Fibroblast of skin of right quadriceps (primary cell): ENCODE measurements around the gene TNIP2.
A peak's percentile ranks its signal among the peaks of the same experiment; 100 is the strongest.
"Not testable (repeated sequence)": the region's sequence is repeated elsewhere in the genome, so short reads cannot be mapped to it uniquely, and the experiment has no call there.

Experiments used
- DNase-seq: peaks from one replicate; pipeline ENCODE4 v3.0.0-alpha.2; 2013

The TNIP2 gene

DNA sequence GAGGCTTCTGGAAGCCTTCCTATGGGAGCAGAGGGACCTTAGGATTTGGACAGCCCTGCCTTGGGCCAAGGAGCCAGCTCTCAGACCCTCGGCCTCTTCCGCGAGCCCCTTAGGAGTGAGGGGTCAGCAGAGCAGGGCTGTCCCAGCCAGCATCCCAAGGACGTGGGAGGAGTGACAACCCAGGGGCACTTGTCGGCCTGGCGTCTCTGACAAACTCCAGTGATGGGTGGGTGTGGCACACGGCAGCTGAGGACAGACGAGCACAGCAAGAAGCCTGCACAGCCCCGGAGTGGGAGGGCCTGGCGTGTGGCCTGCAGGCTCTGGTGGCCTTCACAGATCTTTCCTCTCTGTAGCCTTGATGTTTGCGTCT lies 11.6 kb upstream of the TNIP2 start:
- no peak for DNase-seq

DNA sequence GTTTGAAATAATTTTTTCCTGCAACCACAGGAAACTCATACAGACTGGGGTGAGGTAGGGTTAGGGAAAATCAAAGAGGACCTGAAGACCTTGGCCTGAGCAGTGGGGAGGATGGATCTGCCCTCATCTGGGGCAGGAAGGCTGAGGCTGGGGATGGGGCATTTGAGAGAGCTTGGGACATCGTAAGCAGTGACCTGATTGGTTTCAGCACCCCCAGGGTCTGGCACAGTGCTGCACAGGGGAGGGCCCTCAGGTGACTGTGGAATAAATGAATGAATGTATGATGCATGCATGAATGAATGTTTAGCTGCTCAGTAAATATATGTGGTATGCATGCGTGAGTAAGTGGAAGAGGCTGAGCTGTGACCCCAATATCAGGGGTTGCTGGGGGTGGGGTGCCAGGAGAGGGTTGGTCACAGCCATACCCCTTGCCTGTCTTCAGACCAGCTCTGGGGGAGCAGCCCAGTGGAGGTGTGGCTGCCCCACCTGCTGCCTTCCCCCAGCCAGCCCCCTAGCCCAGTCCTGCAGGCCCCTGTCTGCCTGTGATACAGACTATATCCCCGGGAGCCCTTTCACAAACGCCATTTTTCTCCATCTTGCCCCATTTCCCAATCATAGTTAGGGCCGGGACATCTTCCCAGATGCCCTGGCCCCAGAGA lies 11.0 kb upstream of the TNIP2 start:
- DNase-seq = no peak

DNA sequence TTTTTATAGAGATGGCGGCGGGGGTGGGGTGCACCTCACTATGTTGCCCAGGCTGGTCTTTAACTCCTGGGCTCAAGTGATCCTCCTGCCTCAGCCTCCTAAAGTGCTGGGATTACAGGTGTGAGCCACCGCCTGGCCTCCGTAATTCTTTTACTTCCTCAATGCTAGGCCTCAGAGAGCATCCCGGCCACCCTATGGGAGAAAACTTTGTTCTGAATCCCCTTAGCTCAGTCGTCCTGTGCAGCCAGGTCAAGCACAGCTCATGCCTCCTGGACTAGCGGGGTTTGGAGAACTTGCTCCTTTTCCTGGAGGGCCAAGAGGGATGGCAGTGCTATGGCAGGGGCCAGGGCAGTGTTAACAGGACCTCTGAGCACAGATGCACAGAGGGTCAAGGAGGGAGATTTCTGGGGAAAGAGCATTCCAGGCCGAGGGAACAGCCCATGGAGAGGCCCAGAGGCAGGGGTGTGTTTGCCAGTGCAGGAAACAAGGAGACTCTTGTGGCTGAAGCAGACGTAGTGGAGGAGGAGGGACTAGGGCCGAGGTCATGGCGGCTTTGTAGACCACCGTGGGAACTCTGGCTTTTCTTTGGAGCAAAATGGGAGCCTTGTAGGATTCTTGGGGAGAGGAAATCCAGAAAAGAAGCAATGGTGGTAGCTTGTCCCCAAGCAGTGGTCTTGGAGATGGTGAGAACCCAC lies 9.8 kb upstream of the TNIP2 start:
- no peak for DNase-seq

DNA sequence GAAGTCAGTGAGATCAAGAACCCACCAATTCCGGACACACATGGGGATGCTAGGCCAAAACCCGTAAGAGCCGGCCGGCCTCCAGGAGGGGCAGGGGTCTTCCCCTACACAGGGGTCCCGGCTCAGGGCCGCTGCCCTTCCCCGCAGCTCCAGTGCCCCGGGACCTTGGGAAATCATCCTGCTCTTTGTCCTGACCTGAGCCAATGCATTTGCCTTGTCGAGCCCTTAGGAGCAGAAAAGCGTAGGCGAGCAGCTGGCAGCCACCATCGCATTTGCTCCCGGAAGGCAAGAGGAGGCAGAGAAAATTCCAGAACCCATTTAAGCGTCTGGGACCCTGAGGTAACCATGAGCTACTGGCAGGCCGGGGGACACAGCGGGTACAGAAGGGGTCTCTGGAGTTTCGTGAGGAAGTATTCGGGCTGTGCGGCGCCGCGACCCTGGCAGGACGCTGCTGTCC lies 7.4 kb upstream of the TNIP2 start:
- DNase-seq = no peak

DNA sequence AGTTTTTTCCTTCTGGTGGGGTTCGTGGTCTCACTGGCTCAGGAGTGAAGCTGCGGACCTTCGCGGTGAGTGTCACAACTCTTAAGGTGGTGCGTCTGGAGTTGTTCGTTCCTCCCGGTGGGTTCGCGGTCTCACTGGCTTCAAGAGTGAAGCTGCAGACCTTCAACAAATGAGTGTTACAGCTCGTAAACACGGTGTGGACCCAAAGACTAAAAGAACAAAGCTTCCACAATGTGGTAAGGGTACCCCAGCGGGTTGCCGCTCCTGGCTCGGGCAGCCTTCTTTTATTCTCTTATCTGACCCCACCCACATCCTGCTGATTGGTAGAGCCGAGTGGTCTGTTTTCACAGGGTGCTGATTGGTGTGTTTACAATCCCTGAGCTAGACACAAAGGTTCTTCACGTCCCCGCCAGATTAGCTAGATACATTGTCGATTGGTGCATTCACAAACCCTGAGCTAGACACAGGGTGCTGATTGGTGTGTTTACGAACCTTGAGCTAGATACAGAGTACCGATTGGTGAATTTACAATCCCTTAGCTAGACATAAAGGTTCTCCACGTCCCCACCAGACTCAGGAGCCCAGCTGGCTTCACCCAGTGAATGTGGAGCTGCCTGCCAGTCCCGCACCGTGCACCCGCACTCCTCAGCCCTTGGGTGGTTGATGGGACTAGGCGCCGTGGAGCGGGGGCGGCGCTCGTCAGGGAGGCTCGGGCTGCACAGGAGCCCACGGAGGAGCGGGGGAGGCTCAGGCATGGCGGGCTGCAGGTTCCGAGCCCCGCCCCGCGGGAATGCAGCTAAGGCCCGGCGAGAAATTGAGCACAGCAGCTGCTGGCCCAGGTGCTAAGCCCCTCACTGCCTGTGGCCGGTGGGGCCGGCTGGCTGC lies 6.6 kb upstream of the TNIP2 start:
- DNase-seq = not testable (repeated sequence)

DNA sequence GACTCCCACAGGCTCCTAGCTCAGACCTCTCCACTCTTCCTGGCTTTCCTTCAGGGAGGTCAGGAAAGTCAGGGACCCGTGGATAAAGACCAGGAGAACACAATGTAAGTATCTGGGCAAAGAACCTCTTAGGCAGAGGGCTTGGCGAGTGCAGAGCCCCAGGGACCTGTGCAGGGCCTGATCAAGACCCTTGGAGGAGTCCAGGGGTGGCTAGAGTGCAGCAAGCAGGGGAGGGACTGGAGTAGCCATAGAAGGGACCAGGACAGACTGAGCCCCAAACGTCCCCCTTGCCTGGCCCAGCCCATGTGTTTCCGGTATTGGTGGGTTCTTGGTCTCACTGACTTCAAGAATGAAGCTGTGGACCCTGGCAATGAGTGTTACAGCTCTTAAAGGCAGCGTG lies 5.9 kb upstream of the TNIP2 start:
- DNase-seq = no peak

DNA sequence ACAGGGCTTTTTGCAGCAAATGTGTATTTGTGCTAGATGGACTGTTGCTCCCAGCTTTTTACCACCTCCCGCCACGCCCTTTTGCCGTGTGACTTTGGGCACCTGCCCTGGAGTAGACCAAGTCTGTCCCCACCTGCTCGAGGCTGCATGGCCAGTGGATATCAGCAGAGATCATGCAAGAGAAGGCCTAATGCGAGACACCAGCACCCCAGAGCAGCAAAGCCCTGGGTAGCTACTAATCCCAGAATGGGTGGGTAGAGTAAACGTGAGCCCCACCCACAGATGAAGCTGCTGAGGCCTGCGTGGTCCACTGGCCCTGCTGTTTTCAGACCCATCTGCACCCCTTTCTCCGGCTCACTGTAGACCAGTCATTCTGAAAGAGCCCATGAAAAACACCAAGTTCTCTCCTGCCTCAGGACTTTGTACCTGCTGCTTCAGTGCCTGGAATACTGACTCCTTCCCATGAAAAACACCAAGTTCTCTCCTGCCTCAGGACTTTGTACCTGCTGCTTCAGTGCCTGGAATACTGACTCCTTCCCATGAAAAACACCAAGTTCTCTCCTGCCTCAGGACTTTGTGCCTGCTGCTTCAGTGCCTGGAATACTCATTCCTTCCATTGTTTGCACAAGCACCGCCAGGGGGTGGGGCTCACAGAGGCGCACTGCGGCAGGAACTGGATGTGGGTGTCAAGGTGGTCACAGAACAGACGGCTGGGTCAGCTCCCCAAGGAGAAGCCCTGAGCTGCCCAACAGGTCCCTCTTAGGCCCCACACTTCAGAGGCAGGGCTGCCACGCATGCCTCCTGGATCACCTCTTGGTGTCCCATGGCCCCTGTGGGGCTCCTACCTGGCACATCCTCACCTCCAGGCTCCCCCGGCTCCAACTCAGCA lies 5.1 kb upstream of the TNIP2 start:
- no peak for DNase-seq

DNA sequence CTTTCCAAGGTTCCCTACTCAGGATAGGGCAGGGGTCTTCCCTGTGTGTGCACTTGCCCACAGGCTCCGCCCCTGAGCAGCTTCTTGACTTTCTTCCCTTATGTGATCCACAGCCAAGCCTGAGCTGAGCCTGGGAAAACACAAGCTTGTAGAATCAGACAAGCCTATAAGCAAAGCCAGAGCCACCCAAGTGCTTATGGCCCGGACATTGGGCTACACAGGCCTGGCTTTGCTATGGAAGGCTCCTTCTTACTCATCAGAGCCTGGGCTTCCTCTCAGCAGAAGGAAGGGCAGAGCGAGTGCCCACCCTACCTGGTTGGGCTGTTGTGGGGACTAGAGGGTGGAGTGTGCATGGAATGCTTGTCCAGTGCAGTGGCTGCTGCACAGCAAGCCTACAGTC lies 1.3 kb upstream of the TNIP2 start:
- DNase-seq = no peak

DNA sequence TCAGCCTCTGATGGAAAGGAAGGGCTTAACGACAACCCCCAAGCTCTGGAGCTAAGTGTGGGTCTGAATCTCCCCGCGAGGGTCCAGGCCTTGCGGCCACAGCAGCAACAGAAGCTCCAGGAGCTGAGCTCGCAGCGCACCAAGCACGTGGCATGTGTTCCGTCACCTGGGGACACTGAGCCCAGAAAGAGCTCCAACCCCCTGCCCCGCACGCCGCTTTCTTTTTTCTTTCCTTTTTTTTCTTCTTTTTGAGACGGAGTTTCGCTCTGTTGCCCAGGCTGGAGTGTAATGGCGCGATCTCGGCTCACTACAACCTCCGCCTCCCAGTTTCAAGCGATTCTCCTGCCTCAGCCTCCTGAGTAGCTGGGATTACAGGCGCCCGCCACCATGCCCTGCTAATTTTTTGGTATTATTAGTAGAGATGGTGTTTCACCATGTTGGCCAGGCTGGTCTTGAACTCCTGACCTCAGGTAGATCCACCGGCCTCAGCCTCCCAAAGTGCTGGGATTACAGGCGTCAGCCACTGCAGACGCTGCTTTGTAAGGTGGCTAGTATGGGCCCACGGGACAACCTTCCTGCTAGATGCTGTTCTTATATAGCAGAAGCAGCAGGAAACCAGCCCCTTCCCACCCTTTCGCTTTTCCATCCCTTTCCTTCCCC lies 685 bp upstream of the TNIP2 start:
- DNase-seq = no peak

DNA sequence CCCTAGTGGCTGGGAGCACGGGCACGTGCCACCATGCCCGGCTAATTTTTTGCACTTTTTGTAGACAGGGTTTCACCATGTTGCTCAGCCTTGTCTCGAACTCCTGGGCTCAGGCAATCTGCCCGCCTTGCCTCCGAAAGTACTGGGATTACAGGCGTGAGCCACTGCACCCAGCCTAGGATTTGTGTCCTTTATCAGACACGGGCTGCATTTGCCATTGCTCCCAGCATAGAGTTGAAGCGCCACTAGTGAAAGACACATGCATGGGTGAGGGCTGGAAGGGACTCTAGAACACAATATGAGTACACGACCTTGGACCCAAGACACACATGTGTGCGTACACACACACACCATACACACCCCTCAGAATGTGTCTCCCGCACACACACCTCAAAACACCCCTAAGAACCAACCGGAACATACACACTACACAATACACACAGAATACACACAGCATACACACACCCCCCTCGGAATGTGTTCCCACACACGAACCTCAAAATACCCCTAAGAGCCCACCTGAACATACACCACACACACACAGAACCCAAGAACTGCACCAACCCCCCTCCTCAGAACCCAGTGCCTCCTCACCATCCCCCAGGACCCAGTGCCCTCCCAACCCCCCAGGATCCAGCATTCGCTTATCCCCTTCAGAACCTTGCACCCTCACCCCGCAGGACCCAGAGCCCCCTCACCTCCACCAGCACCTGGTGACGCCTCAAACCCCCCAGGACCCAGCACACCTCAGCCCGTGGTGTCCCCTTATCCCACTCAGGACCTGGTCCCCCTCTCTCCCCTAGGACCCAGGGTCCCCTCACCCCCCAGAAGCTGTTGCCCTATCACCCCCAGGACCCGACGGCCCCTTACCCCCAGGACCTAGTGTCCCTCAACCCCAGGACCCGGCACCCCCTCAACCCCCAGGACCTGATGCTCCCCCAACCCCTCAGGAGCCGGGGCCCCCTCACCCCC lies 1.0 kb downstream of the TNIP2 start:
- no peak for DNase-seq

DNA sequence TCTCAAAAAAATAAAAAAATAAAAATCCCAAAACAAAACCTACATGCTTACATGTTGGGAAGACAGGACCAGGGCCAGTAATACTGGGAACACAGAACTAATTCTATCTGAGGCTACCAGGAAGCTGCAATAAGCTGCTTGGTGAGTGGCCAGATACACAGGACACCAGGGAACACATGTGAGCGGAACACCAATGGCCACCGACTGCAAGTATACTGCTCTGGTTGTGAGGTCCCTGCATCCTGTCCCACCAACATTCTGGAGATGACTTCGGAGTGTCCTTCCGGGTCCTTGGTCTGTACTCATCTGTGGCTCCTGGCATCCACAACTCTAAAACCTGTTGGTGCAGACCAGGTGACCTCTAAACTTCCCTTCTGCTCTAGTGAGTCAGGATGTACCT lies 2.7 kb downstream of the TNIP2 start:
- DNase-seq = no peak

DNA sequence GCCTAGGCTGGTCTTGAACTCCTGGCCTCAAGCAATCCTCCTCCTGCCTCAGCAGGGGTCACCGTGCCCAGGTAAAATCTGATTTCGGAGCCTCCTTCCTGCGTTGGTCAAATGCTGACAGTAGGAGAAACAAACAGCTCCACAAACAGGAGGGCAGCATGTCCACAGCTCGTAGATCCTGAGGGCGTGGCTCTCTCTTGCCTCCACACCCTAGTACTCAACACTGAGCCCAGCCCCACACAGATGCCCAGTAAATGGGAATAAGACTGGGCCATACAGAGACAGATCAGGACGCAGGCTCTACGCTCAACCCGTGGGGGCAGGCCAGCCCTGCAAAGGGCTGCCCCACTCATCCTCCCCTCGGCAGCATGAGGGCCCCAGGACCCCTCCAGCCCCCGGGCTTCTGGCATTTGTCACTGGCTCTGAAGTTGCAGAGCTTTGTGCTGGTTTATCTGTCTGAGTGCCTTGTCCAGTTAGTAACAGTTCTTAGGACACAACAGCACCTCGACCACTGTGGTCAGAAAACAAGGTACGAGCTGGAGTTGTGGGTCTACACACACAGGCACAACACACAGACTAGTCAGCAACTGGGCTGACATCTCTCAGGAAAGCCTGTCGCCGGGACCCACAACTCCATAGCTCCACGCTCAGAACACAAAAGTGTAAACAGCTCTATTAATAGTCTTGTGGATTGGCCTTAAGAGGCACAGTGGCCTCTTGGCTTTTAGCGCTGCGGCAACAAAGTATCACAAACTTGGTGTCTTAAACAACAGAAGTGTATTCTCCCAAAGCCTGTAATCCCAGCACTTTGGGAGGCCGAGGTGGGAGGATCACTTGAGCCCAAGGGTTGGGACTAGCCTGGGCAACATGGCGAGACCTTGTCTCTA lies 5.2 kb downstream of the TNIP2 start:
- no peak for DNase-seq

DNA sequence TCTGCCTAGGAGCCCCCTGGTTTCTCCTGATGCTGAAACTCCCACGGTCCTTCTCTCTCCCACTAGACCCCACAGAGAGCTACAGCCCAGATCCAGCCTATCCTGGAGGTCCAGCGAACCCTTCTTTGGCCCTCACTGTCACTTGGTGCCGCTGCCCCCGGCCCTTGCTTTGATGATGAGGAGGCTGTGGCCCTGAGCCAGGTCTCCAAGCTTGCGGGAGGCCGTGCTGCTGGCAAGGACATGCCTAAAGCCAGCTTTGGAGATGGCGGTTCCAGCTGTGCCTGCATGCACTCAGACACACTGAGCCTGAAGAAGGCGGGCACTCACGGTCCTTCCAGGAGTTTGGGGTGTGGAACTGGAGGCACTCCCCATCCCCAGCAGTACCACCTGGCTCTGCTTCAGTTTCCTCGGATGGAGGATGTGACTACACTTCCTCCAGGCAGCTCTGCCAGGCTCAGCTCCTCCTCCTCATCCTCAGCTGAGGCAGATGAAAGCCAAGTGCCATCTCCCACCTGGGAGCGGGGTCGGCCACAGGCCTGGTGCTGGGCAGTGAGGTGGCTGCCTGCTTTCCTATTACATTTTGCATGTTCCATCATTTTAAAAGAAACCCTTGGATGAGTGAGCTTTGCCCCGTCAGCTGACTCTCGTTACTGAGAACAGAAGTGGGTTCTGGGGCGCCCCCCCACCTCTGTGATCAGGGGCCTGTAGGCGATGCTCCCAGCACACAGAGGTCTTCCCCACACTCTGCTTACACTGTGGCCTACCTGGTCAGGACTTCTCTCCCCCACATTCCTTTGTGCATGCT lies 9.0 kb downstream of the TNIP2 start:
- no peak for DNase-seq

DNA sequence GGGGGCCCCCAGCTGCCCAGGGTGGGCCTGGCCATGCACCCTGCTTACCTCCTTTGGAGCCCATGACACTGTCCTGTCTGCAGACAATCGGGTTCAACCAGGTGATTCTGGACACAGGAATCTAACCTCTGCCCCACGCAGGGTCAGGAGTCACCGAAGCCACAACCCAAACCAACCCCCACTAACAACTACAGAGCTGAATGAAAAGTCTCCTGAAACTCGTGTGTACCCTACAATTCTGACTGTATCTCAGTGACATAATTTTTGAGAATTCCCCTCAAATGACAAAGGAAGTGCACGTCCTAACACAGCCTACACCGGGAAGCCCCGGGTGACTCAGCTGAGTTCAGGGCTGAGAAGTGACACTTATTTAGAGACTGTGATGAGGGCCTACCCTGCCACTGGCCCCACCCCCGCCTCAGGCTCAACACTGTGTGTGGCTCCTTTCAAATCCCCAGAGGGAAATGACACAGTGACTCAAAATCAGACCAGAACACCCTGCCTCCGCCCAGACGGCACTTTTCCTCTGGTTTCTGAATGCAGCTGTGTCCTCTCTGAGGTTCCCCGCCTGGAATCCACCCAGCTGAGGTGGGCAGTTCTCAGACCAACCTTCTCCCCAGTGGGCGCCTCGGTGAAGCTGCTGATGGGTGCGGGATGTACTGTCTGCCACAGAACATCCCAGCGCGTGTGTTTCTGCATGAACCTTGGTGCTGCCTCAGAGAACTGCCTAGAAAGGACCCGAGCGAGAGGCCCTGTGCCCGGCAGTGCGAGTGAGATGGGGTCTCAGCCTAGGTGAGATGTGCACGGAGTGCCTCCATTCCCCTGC lies 9.9 kb downstream of the TNIP2 start:
- peak; percentile 65 for DNase-seq

DNA sequence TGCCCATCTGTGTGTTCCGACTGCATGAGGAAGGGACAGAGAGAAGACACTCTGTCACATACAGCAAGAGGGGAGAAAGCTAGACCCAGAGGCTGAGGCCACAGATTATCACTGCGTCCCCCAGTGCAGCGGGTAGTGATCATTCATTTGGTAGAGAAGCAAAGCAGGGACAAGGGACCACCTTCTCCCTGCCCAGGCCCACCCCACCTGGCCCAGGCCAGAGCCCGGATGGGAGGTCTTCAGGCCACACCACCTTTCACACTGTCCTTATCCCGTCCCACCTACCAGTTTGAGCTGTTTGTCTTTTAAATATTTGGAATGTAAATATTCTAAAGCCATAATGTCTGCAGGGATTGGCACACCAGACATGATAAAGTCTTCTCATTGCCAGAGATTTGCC lies 10.6 kb downstream of the TNIP2 start:
- no peak for DNase-seq

DNA sequence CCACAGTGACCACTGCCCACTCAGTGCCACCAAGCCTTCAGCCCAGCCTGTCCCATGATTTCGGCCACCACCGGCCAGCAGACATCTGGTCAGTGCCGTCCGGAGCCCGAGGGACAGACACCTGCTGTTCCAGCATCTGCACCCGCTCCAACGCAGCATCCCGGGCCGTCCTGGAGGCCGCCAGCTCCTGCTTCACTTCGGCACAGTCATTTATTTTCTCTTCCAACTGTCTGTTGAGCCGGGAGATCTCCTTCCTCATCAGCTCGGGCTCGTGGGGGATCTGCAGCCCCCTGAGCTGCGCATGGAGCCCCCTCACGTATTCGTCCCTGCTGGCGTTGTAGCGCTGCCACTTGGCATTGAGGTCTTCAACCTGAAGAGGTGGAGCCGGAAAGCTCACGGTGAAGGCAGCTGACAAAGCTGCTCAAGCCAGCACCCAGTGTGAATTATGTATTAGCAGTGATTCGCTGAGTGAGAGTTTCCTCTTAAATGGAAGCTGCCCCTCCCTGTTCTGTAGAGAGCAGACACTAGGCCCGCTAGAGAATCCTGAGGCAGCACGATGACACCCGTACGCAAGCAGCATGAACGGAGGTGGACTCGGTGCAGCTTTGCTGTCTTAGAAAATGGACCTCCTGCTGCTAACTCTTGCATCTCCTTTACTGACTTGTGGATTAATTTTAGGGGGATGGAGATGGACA lies 11.4 kb downstream of the TNIP2 start:
- no peak for DNase-seq
